H4 (cell line): ENCODE data around the gene SLC6A6. TPM values are rescaled to one million over a fixed set of nuclear protein-coding genes. Genes with fewer than 3 reads are reported as not detected.
"Not testable (repeated sequence)": the region's sequence is repeated elsewhere in the genome, so short reads cannot be mapped to it uniquely, and the experiment has no call there.

ENCODE experiments used
- DNase-seq: peaks from one replicate; pipeline ENCODE4 v3.0.0-alpha.2; 2015; ENCODE audit warnings: low spot score
- total RNA-seq: library from RNA; depleted of rRNA; stranded (reverse); fragments of >200 nt; shearing (Covaris generic); gene quantifications from 2 replicates; pipeline ENCODE4 v1.2.3, GENCODE V29; 2014

The SLC6A6 gene
- total RNA-seq, 1 experiment from 2014 or later, result 29.8 TPM

DNA sequence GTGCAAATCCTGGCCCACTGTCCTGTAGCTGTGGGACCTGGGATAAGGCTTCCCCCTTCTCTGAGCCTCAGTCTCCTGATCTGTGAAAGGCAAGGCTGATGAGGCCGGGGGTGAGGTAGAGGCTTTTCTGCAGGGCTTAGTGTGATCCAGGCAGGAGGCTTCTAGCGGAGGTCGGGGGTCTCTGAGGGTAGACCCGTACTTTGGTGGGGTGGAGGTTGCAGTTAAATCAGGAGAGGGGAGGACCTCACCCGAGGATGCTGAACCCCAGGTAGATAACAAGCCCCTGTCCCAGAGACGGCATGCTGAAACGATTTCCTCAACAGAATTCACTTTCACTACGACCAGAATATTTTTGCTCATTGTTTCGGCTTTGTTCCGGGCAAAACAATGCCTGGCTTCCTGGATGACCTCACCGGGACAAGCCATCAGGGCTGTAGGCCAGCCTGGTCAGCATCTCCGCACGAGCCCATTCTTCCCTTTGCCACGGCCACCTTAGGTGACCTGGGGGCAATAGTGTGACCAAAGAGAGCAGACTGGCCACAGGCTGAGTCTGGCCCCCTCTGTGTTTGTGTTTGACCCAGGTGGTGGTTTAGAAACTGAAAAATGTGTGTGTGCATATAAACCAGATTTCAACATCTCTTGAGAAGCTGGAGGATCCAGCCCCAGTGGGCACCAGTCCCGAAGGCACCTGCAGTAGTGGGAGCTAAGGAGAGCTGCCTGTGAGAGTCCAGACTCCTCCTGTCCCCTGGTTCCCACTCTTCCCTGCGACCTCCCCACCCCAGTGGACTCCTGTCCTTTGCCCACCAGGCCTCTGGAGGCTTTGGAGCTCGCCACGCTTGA is 33.0 kb downstream of the SLC6A6 start:
- DNase-seq, result no peak

DNA sequence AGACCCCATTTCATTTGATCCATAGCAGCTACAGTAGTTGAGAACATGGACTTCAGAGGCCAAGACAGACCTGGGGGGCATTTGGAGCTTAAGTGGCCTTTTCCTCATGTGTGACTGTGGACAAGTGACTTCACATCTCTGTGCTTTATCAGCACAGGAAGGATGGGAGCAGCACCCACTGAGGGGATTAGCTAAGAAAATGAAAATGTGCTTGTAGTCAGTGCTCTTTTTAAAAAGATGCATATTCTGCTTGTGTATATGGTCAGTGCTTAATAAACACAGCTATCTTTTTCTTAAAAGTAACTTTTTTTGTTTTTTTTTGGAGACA is 34.5 kb downstream of the SLC6A6 start:
- no peak for DNase-seq

DNA sequence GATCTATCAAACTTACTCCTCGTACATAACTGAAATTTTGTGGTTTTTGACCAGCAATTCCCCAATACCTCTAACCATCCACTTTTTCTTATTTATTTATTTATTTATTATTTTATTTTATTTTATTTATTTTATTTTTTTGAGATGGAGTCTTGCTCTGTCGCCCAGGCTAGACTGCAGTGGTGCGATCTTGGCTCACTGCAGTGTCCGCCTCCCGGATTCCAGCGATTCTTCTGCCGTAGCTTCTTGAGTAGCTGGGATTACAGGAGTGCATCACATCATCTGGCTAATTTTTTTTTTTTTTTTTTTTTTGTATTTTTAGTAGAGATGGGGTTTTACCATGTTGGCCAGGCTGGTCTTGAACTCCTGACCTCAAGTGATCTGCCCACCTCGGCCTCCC is 35.3 kb downstream of the SLC6A6 start:
- not testable (repeated sequence) for DNase-seq

DNA sequence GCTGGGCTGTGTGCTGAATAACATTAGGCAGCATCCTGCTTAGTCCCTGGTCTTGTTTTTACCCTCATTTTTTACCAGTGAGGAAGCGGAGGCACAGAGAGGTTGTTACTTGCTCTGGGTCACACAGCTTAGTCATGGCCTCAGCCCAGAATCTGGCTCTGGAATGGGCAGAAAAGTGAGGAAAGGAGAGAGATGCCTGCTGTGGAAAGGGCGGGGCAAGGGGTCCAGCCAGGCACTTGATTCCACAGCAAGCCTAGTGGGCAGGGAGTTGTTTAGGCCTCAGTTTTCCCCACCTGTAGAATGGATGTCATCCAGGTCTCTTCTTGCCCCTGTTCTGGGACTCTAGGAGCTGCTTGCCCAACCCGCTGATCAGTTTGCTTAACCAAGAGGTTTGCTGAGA is 35.9 kb downstream of the SLC6A6 start:
- DNase-seq, result no peak

DNA sequence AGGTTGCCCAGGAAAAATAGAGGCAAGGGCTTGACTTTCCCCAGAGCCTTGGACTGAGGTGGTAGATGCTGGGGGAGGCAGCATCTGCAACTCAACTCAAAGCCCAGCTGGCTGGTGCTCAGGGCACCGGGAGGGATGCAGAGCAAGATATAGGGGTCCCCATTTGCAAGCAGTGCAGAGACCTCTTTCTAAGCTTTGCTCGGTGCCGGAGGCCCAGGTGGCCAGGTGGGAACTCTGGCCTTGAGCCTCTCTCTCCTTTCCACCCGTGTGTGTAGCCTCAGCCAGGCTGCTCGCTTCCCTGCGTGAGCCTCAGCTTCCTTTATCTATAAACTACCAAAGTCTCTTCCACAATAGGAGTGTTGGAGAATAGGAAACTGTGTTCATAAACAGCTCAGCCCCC is 36.5 kb downstream of the SLC6A6 start:
- DNase-seq, result no peak

DNA sequence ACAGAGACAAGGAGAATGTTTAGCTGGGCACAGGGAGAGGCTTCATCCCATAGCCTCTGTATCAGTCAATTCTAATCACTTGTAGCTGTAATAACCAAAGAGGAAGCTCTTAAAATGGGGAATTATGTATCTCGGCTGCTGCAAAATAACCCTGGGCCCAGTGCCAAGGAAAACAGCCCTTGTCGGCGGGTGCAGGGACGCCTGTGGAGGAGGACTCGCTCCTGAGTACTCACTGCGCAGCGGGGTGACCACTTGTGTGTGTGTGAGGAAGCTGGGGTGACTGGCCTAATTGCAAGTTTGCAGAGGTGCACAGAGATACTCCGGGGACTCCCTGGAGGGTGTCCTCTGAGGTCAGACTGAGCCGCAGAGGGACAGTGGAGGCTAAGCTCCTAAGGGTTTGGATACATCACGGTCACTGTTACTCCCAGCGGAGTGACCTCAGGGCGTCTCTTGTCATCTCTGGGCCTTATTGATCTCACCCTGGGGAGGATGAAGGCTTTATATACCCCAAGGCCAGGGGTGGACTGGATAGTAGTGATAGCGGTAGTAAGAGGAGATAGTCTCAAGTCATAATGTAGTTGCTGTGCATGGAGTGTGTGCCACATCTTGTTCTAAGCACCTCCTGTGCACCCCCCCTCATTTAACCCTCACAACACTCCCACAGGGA is 37.2 kb downstream of the SLC6A6 start:
- no peak for DNase-seq

DNA sequence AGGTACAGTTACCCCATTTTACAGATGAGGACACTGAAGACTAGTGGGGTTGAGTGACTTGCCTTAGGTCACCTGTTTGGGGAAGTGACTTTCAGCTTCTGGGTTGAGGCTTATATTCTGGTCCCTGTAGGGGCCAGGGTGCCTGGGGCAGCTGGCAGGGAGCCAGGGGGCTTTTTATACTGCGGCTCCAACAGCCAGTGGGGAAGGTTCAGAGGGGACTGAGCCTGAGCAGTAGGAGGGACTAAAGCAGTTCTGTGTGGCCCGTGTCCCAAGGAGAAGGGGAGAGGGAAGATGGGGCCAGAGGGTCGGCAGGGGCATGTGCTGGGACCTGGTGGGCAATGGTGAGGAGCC is 37.7 kb downstream of the SLC6A6 start:
- no peak for DNase-seq

DNA sequence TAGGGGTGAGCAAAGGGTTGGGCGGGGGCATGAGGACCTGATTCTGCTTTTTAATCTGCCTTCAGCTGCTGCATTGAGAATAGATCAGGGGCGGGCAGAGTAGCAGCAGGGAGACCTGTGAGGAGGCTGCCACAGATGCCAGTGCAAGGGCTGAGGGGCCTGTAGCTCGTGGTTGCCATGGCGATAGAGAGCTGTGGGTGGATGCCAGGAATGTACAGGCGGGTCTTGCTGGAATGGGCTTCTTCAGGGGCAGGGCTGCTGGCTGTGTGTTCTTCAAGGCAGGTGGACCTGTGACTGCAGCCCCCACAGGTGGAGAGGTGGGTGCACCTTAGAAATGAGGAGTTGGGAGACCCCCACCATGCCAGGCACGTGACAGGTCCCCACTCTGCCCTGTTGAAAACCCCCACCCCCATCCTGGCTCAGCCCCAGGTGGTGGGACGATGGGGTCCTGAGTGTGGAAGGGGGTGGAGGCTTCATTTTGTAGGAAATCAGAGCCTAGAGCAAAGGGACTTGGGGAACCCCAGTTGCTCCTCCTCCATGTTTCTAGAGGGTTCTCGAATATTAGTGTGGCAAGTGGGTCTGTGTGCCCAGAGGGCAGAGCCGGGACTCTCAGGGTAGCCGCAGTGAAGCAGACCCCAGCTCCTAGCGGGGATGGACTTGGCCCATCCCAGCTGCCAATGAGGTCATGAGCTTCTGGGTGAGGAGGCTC is 38.3 kb downstream of the SLC6A6 start:
- no peak for DNase-seq

DNA sequence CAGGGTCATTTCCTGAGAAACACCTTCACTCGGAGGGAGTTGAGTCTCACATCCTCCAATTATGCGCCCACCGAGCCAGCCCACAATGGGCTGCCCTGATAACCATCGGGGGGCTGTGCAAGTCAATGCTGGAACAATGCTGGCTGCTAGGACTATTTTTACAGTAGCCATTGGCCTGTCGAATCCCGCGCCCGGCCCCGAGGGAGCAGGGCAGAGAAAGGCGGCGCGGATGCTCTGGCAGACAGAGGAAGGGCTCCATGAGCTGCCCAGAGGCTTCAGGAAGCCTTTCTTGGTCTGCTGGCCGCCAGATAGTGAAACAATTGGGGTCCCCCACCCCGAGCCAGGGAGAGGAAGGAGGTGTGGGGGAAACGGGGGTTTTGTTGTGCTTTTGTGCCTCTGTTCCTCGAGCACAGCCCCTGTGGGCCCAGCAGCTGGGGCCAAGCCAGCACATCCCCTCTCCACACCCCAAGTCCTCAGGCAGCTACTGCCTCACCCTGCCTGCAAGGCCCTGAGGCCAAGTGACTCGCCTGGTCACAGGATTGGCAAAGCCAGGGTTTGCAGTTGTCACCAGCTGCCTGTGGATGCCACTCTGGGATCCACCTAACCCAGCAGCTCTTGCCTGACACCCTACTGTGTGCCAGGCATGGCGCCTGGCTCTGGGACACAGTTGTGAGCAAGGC is 39.0 kb downstream of the SLC6A6 start:
- DNase-seq, result no peak

DNA sequence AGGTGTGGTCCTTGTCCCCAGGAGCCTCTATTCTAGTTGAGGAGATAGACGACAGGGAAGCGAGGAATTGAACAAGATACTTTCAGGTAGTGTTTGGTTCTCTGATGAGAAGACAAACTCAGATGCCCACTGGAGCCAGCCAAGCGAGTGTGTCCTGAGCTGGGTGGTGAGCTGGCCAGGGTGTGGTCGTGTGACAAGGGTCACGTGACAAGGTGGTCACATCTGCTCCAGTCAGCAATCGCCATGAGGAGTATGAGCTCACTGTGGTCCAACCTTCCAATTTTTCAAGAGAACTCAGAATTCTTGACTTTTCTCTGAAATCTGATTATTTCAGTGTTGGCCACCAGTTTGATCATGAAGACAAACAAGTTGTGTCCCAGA is 39.5 kb downstream of the SLC6A6 start:
- no peak for DNase-seq

DNA sequence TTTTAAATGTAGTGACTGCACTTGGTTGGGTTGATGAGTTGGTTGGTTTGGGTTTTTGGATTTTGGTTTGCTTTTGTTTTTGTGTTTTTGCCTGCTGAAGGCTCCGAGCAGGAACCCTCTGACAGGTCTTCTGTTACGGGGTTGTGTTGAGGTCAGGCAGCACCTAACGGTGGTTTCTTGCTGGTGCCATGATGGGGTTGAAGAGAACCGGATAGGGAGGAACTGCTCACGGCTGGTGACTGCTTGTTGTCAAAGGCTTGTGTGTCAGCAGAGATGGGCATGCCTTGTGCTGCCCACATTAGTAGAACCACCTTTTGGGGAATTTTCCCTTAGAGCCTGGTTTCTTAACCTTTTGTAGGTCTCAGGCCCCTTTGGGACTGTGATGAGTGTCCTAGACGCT is 42.0 kb downstream of the SLC6A6 start:
- DNase-seq, result no peak

DNA sequence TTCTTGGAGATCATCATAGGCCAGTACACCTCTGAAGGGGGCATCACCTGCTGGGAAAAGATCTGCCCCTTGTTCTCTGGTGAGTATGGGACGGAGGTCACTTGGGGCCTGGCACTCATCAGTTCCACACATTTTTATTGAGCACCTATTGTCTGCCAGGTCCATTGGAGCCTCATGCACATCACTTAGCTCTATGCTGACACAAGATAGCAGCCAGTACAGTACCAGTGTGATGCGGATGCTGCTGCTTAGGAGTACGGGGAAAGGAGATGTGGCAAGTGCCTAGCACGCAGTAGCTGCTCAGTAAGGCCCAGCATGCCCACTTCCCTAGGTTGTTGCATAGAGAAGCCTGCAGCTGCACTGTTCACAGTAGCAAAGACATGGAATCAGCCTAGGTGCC is 43.4 kb downstream of the SLC6A6 start:
- DNase-seq, result no peak

DNA sequence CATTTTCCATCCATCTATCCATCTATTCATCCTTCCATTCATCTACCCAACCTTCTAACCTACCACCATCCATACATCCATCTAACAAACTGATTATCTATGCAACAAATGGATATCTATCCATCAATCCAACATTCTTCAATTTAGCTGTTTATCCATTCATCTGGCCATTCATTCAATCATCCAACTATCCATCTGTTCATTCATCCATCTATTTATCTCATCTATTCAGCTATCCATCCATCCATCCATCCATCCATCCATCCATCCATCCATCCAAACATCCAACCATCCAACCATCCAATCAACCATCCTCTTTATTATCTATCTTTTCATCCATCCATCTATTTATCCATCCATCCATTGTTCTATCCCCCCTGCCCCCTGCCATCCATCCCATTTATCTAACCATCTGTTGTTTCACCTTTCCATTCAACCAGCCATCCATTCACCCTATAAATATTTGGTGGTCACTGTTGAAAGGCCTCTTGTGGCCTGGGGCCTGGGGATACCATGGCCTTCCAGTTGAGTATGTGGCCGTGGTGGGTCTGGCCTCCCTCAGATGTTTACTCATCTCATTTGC is 44.7 kb downstream of the SLC6A6 start:
- no peak for DNase-seq

DNA sequence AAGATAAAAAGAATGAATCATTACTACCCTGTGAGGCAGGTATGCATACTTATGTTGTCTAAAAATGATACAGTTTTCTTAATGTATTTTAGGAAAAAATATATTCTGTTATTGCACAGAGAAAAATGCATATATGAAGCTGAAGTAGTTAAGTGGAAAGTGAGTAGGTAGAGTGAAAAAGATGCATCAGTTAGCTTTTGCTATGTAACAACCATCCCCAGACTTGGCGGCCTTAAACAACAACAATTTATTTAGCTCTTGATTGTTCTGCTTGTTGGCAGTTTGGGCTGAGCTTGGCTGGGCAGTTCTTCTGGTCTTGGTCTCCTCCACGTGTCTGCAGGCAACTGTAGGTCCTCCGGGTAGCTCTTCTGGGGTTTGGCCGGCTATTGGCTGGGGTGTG is 45.7 kb downstream of the SLC6A6 start:
- DNase-seq, result no peak

DNA sequence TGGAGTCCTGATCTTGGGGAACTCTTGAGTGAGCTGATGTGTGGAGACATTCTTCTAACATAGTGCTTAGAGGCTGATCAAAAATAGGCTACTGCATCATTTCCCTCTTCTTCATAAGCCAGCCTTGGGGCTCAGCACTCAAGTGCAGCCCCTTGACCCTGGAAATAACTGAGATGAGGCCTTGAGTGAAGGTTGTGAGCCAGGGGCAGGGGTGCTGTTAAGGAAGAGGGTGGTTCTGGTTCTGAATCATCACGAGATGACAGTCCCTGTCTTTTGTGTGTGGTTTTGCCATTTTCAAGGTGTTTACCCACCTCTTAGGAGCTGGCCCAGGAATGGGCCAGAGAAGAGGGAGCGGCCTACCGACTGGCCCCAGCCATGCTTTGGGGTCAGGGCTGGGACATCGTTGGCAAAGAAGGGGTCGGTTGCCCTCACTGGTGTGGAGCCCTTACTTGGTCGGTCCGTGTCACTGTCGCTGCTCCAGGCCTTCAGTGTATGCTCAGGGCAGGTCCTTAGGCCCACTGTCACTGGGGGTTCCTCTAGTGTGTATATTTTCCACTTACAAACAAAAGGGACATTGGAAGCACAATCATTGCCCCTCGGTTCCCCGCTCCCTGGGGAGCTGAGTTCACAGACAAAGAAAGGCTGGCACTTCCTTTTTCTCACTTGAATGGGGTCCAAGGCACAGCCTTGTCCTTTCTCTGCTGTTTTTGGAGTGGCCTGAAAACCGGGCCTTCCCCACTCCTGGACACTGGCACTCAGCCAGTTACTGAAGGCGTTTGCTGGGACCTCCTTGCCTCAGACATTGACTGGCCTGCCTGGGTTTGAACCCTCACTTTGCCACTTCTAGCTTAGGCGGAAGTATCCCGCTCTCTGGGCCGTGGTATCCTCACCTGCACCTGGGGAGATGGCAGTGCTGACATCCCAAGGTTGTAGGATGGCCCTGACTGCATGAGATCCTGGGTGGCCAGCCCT is 46.6 kb downstream of the SLC6A6 start:
- no peak for DNase-seq

DNA sequence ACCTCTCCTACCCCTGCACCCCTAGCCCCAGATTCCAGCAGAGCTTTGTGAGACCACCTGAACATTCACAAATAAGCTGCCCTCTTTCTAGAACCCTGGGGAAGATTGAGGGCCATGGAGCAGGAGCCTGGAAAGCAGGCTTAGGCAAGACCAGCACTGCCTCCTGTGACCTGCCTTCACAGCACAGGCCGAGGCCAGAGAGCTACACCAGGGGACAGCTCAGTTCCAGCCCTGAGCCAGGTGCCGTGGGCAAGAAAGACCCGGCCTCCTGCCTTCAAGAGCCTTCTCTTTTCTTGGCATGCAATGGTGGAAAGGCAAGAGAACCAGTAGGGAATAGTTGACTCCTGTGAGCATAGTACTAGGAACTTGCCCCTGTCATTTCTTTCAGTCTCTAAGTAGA is 48.1 kb downstream of the SLC6A6 start:
- DNase-seq, result no peak

DNA sequence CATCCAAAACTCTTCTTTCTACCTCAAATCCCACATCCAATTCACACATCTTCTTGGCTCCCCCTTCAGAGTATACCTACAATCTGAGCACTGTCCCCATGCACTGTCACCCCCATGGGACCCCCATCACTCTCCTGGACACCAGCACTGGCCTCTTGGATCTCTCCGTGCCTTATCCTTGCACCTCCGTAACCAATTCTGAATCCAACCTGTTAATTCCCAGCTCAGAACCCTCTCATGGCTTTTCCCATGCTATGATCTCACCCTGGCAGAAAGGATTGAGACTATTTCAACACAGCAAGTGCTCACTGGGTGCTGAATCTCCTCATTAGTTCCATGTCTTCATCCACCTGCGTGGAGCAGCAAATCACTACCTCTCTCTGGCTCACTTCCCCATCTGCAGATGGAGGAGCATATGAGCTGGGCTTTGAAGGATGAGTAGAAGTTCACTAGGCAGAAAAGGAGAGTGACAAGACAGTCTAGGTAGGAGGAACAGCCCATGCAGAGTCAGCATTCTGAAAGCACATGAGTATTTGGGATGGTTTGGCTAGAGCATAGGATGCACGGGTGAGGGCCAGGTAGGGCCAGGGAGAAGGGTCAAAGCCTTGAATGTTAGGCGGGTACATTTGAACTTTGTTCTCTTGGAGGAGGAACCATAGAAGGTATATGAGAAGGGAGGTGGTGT is 48.7 kb downstream of the SLC6A6 start:
- no peak for DNase-seq

DNA sequence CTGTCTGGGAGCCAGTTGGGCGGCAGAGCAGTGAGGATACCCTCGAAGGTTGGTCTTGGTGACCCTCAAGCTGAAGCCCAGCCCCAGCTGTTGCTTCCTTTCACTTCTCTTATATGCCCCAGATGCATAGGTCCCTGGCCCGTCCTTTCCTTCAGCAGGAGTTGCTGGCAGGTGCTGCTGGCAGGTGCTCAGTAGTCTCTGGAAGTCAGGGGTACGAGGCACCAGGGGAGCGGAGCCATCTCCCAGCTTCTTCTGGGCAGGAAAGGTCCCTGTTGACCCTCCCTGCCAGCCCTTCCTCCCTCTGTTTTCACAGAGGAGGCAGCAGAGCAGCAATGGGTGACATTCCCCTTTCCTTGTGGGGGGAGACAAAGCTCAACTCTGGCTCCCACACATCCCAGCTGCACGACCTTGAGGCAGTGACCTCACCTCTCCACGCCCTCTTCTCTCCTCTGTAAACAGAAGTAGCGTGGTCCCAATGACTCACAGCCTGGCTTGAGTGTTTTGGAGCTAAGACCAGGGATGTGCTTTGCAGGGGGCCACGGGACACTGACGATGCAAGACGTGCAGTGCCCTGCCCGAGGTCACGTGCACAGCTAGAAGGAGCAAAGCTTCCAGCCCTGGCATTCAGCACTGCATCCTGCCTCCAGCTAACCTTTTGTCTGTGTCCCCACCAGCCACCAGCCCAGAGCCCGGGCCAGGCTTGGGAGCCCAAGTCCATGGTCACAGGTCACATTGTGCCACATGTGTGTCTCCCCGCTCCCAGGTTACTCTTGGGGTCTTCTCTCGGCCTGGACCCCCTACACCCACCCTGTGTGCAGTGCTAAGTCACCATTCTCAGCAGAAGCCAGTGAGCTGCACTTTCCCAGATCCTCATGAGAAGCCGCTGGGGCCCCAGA is 49.7 kb downstream of the SLC6A6 start:
- DNase-seq, result peak; percentile 83
